HG03066 (cell line): Measurements from ENCODE around the gene RREB1.
A peak's percentile ranks its signal among the peaks of the same experiment; 100 is the strongest.
"Not testable (repeated sequence)": the region's sequence is repeated elsewhere in the genome, so short reads cannot be mapped to it uniquely, and the experiment has no call there.

Experiments
- ATAC-seq: cut with Tn5 transposase; IDR thresholded peaks from one replicate; pipeline ENCODE4 v1.9.1; 2021; ENCODE audit warnings: low read depth; ENCODE audit not compliant: unreplicated experiment

The RREB1 gene

DNA sequence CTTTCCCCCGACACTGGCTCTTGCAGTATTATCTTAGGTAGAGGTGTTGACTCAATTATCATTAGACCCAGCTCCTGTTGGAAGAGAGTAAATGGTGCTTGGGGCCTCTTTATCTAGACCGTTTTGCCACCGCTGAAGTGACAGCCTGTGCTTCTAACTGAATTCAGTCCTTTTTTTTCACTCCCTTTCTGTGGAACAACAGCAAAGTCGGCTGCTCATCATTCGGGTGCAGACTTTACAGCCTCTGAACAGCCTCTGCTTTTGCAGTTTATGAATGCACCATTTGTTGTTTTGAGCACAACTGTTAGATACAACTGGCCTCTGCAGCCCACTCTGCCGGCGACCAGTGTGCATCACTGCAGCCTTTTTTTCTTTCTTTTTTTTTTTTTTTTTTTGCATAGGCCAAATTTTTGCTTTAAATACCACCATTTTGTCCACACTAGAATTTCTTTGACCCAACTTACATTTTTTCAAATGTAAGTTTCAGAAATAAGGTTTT is 35.8 kb downstream of the RREB1 start:
- ATAC-seq = no peak

DNA sequence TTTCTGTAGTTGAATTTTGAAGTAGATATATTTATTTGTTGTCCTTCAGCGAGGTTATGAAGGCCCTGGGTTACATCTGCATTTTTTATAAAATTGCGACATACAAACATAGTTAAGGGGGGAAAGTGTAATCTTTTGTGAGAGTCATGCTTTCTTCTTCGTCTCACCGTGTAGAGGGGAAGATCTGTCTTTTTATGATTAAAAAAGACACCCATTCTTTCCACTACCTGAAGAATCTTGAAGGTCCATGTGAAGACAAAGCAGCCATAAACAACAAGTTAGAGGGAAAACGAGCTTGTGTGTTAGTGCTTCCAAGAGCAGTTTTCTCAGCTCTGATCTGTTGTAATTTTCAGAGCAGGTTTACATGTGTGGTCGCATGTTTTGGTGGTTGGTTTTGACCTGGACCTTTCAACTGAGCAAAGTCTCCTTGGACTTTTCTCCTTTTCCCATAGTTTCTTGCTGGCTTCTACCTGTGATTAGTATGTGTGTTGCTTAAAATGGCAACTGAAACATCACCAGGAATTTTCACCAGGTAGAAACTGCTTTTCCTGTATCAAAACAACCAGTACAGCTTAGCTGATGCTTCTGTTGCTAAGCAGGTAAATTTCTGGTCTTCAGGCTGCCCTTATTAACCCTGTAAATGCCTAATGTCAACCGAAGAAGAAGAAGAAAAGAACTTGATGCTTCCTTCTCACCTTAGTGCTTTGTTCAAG is 37.3 kb downstream of the RREB1 start:
- no peak for ATAC-seq

DNA sequence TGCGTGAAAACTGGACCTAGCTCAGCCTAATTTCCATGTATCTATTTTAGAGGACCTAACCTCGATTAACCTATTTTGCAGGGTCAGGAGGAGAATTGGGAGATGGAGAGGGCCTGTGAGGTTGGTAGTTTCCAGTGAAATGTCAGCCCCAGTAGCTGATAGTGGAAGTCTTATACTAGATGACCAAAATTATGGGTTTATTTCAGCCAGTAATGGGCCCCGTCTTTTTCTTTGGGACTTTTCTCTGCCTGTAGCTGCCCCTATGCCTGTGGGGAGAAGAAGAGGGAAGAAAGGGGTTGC is 37.8 kb downstream of the RREB1 start:
- ATAC-seq = no peak

DNA sequence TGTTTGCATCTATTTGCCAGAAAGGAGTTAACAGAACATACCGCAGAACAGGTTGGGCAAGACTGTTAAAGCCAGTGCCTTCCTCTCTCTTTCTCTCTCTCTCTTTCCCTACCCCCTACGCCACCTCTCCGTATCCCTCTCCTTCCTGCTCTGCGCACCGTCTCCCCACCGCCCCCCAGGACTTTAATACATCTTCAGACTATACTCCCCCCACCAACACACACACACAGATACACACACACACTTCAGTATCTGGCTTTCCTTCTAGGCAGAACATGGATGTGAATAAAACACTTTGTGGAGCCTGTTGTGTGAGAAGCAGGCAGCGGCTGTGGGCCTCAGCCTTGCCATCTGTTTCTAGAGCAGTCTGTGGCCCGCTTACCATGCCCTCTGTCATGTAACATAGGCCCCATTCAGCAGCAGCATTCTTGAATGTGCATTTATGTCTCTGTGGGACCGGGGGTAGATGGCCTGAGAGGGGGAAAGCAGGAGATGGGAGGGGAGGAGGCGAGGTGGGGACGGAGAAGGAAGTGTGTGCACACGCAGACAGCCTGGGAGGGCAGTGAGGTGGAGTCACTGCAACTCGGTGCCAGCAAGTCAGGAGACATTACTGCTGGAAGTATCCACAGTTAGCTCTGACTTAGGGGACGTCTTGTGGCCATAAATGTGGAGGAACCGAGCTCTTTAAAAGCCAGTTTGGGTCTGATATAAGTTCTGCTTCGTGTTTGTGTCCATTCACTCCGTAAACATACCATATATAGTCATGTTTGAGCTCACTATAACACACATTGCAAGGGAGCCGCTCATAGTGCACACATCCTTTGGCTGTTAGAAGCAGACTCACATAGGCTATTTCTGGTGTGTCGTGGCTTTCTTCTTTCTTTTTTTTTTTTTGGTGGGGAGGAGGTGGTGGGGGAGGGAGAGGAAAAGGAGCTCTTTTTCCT is 38.4 kb downstream of the RREB1 start:
- ATAC-seq = peak; percentile 46

DNA sequence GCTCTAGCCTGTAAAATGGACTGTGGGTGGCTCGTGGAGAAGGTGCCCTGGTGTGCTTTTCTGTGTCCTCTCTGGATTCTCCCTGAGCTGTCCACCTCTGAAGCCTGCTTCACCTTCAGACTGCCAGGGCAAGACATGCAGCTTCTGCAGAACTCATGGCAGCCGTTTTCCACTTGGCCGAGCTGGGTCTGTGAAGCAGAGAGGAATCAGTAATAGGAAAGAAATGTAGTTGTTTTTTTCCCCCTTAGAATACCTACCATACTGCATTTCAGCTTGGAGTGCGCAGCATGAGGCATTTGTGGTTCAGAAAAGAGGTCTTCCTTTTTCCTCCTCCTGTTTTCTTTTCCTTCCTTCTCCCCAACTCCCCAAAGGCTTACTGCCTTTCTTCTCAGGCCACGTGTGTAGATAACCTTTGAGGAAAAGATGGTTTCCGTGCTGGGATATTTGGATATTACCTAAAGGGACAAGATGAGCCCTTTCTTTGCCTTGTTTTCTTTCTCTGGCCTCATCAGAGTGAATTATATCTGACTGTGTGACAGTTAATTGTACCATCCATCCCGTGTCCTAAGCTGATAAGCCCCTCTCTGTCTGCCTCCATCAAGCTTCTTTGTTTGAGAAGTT is 39.4 kb downstream of the RREB1 start:
- ATAC-seq = no peak

DNA sequence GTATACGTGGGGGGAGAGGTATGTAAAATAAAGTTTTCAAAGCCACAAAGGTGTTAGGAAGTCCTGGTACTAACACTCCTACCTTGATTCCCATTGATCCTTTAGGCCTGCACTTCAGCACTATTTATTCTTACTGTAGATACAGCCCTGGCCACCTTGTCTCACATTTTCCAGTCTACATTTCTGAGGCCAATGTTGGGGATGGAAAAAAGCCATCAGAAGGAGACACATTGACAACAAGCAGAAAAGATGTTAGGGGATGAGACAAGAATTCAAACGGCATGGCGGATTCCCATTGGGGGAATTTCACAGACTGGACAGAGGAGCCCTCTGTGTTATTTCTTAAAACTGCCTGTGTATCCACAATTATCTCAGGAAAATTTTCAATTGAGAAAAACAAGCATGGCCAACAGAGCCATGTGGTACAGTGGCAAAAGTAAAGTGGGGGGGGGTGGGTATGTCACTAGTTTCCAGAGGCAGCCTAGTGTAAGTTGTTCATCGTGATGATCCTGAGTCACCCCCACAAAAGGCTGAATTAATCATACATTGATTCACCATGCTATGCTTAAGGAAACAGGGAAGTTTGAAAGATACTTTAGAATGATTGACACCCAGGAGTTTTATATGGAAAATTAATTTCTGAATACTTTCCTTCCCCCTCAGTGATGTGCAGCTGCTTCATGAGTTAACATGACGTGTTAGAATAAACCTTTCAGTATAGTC is 40.5 kb downstream of the RREB1 start:
- ATAC-seq = no peak

DNA sequence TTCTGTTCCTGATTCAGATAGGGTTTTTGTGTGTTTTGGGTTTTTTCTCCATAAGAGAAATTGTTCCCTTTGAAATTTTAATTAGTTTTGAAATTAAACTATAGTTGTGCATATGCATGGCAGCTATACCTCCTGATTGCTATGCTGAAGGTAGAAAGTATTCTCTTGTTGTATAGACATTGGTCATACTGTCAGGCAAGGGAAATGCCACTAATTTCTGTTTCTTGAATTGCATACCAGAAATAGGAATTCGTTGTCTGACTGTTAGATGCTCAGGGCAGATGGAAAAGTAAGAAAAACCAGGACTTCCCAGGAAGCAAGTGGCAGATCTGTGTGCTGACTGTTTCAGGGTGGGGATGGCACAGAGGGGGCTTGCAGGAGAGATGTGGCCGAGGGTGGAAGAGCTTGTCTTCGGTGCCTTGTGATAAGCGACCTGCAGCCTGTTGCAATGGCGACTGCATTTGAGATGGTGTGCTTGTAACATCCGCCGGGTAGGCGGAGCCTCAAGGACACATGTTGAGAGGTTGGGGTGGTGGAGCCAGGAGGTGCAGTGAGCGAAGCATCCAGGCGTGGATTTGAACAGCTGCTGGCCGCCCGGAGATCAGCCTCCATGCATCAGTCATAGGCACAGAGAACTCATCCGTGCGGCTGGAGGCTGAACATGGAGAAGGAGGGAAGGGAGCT is 42.8 kb downstream of the RREB1 start:
- no peak for ATAC-seq

DNA sequence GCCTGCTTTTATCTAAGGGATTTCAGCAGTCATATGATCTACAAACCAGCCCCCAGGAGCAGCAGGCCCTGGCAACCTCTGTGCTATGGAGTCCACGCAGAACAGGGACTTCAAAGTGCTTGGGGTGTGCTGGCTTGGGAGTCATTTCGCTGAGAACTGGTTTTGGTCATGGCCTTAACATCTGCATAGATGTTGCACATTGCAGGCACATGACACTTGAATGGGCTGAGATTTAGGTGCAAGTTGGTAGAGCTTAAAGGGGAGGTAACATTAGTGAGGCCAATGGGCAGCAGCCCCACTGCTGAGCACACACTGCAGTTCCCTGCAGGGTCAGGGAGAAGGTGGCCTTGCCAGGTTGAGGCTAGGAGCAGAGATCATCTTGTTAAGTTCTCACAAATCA is 43.6 kb downstream of the RREB1 start:
- no peak for ATAC-seq

DNA sequence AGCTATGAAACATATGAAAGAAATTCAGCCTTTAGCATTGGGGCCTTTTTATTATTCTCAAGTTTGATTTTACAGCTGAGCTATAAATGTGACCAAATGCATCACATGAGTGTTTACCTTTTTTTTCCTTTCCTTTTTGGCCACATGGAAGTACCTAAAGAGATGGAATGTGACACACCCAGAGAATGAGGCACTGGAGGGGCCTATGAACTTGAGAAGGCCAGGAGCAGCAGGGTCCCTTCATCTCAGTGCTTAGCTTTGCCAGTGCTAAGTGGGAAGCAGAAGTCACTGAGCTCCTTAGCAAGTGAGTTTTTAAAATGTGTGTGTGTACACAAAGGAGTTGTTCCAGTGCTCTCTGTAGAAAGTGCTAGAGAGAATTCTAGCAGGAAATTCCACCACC is 44.7 kb downstream of the RREB1 start:
- ATAC-seq = no peak

DNA sequence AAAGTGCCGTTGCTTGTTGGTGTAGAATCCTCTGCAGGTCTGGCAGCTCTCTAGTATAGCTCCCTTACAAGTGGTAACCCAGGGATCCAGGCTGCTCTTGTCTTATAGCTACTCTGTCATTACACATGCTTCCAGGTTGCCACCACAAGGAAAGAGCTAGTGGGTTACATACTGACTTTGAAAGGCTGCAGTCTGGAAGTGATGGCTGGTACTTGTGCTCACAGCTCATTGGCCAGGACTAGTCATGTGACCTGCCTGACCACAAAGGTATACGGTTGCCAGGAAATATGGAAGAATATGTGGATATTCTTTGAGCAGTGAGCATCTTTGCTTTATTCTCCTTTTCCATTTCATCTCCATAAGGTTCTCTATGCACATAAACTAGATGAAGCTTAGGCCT is 46.0 kb downstream of the RREB1 start:
- ATAC-seq = no peak

DNA sequence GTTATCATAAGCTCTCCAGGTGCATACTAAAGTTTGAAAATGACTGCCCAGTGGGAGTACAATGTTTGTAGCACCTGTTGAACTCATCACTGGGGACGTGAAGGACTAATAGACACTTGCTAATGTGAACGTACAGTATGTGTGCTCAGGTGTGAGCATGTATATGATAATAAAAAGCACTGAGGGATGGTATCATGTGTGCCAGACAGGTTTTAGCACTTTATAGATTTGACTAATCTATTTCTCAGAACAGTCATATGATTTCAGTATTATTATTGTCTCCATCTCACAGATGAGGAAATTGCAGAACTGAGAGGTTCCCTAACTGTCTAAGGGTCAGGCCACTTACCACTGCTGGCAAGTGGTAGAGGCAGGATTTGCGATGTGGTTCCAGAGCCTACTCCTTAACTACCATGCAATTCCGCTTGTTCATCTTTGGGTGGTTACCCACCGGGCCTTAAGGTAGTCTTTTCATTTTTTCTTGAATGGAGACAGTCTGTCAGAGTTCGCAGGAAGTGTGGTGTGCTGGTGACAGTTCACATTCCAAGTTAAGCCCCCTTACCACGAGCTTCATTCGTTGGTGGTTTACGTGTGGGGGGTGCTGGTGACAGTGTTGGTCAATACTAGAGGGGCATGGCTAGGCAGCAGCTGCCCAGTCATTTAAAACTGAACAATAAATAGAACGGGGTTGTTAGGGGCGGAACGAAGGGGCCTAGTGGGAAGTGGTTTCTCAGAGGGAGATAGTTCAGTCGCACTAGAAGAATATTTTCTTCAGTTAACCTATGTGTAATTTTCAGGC is 46.8 kb downstream of the RREB1 start:
- peak; percentile 60 for ATAC-seq

DNA sequence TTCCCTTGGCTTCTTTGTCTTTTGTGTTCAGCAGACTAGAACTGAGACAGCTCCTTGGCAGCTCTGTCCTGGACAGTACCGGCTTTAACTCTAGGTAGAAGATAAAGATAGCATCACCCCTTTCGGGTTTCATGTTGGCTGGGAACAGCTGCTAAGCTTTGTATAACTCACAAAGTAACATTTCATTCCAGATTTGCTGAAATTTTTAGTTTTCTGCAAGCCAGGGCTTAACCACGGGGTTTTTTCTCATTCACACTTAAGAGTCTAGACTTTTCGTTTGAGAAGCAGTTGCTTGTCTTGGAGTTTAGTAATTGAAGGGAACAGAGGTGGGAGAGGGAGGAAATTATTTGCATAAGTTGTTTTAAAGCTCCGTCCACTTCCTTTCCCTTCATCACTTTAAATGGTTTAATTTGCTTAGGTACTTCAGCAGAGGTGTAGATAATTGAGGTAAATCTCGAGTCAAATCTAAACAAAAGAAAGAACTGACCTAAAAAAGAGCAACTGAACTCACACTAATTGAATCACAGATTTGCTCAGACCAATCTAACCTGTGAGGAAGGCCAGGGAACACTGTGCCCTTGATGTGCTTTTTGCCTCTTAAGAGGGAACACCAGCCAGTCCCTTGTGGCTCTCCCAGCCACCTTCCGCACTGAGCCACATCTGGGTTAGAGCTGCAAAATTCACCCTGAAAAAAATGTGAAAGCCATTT is 48.3 kb downstream of the RREB1 start:
- ATAC-seq = peak; percentile 57

DNA sequence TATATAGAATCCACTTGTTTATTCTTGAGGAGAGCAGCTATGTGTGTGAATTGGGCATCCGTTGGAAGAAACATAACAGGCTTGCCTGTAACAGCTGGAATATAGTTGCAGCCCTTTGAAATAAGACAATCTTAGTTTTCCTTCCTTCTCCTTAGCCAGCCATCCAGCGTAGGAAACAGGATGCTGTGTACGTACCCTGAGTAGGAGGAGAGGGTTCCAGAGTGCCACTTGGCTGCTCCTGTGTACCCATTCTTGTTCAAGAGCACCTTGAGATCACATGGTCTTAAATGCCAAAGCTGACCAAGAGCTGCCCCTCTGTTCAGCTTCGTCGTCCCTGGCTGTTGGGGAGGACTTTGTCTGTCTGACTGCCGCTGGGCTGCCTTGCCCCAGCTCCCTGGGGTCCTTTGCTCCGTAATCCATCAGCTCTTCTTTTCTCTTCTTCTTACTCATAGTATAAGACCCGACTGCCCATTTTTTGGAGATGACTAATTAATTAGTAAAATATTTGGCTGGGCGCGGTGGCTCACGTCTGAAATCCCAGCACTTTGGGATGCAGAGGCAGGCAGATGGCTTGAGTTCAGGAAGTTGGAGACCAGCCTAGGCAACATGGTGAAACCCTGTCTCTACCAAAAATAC is 49.0 kb downstream of the RREB1 start:
- no peak for ATAC-seq

DNA sequence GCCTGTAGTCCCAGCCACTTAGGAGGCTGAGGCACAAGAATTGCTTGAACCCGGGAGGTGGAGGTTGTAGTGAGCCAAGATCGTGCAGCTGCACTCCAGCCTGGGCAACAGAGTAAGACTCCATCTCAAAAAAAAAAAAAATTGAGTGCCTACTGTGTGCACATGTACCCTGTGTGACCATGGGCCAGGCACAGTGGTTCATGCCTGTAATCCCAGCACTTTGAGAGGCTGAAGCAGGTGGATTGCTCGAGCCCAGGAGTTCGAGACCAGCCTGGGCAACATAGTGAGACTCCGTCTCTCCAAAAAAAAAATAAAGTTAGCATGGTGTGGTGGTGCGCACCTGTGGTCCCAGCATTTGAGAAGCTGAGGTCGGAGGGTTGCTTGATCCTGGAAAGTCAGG is 49.5 kb downstream of the RREB1 start:
- ATAC-seq = not testable (repeated sequence)

DNA sequence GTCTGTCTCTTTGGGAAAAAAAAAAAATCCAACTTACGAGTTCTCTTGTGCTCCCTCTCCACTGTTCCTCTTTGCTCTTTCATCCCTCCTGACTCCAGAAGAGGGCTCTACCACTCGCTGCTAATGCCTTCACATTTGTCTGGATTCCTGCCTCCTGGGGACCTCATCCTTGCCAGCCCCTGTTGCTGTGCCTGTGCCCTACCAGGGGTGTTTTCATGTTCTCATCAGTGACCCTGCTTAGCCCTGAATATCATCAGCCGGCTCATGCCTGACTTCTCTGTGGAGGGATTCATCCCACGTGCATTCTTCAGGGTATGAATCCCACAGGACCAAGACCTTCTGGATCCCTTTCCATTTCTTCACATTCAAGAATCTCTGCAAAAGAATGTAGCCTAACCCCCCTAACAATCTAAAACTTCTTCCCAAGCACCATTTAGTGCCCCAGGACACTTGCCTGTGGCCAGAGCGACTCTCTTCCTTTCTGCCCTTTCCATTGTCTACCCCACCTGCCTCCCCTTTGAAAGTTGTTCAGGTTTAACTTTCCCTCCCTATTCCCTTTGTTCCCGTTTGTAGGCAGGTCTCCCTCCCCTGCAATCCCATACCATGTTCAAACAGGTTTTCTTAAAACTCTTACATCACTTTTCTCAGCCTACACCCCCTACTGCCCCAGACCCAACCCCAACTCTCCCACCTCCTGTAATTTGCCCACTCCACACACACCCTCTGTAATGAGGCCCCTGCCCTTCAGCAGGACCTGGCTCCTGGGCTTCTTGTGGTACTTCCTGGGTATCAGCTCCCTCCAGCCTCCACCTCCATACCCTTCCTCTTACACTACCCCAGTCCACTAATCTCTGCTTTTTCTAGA is 50.2 kb downstream of the RREB1 start:
- ATAC-seq = no peak

DNA sequence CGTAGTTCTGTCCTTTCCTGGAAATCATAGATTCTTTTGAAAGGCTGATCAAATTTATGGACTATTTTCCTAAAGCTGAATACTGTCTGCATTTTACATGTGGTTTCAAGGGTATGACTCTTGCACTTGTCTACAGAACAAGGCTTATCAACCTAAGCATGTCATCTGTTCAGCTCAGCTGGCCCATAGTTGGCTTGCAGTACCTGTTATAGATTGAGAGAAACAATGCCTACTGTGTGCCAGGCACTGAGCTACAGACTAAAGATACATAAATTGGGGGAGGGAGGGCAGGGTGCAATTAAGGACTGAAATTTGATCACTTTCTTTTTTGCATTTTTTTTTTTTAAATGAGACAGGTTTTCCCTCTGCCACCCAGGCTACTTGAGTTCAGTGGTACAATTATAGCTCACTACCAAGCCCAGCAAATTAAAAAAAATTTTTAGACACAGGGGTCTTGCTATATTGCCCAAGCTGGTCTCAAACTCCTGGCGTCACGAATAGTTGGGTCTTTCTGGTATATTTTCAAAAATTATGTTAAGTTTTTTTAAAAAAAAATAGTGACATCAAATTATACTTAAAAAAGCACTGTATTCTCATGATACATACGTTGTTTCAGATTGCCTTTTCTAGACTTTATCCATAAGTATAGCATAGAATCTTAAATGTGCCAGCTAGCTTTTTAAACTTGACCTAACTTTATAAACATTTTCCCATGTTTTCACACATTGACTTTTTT is 52.2 kb downstream of the RREB1 start:
- ATAC-seq = no peak

DNA sequence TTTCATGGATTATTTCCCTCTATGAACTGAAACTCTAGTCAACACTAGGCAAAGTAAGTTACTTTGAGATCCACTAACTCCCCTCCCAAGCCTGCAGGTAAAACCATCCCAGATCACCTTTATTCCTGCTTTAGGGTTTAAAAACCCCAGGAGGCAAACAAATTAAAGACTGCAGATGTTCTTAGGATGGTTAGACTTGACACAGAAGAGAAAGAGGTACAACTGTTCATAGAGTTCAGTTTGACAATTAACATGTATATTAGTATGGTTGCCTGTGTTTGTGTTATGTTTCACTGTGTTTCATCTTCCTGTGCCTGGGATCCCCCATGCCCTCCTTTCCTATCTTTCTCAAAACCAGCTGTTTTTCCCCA is 53.5 kb downstream of the RREB1 start:
- ATAC-seq = no peak
